ENCODE results near the gene LYL1.

Gene LYL1

GRCh38 chr19:13069415-13070359 lies 33.0 kb downstream of the LYL1 start:
- Histone ChIP-seq H3K27ac (ENCODE audit: insufficient read depth in 1 of 2, low read depth in 1 of 2, low read length in 2 of 2, poor library complexity in 1 of 2, severe bottlenecking in 2 of 2) (peak overlapping the region in 1 of 2 experiments; percentile 74), H3K27me3 (replicated peaks in 2 of 5; ENCODE audit: control insufficient read depth in 4 of 5, insufficient read depth in 5 of 5, low read length in 4 of 5) (no peaks in the 10 kb centered on the region), H3K36me3 (ENCODE audit: control insufficient read depth in 4 of 4, insufficient read depth in 4 of 4, low read length in 3 of 4) (peaks cover 0 to 8% (median 0%) of the 10 kb centered on the region in 4 experiments), H3K4me1 (ENCODE audit: control extremely low read depth in 1 of 4, control insufficient read depth in 4 of 4, insufficient read depth in 4 of 4, low read length in 3 of 4) (peaks cover 0 to 80% (median 49%) of the 10 kb centered on the region in 4 experiments), H3K9me3 (ENCODE audit: control extremely low read depth in 1 of 5, control insufficient read depth in 4 of 5, insufficient read depth in 2 of 5, low read depth in 1 of 5, low read length in 4 of 5) (no peaks in the 10 kb centered on the region), H3K4me3 (ENCODE audit: control insufficient read depth in 1 of 7, extremely low read depth in 1 of 7, insufficient read depth in 4 of 7, low read depth in 2 of 7, low read length in 6 of 7) (peak overlapping the region in 2 of 7 experiments; percentile 20 to 30)
- 34% methylated on average over 16 of the region's 20 CpGs for WGBS (ENCODE audit: insufficient coverage)
- ChIA-PET CTCF (interaction anchor here (0.7 to 8.1 kb wide), 17 partner anchors 8 to 93 kb away, joined by 3 to 72 read pairs (median 6); no protein-coding TSS in a partner anchor), POLR2A (interaction anchor here (0.9 to 1.6 kb wide), 3 partner anchors 9 to 34 kb away, joined by 4 read pairs; no protein-coding TSS in a partner anchor)
- DNase-seq, result peak; percentile 84 to 93 (median 86)

GRCh38 chr19:13068085-13068846 lies 34.4 kb downstream of the LYL1 start:
- peak overlapping the region in 1 of 2 experiments; percentile 74 for H3K27ac ChIP-seq (ENCODE audit: insufficient read depth in 1 of 2, low read depth in 1 of 2, low read length in 2 of 2, poor library complexity in 1 of 2, severe bottlenecking in 2 of 2)
- H3K4me3 ChIP-seq (ENCODE audit: control insufficient read depth in 1 of 7, extremely low read depth in 1 of 7, insufficient read depth in 4 of 7, low read depth in 2 of 7, low read length in 6 of 7), result no peak overlapping the region
- 92% methylated on average over 4 of the region's 6 CpGs for WGBS (ENCODE audit: insufficient coverage)
- no peaks in the 10 kb centered on the region for H3K27me3 ChIP-seq (replicated peaks in 2 of 5; ENCODE audit: control insufficient read depth in 4 of 5, insufficient read depth in 5 of 5, low read length in 4 of 5)
- H3K36me3 ChIP-seq (ENCODE audit: control insufficient read depth in 4 of 4, insufficient read depth in 4 of 4, low read length in 3 of 4), result no peaks in the 10 kb centered on the region
- ChIA-PET POLR2A (interaction anchor here (1.6 kb wide), 1 partner anchor 32 kb away, joined by 4 read pairs; no protein-coding TSS in a partner anchor), CTCF (interaction anchor here (0.7 to 8.1 kb wide), 10 partner anchors 9 to 92 kb away, joined by 3 to 72 read pairs (median 6); no protein-coding TSS in a partner anchor)
- peaks cover 0 to 87% (median 53%) of the 10 kb centered on the region in 4 experiments for H3K4me1 ChIP-seq (ENCODE audit: control extremely low read depth in 1 of 4, control insufficient read depth in 4 of 4, insufficient read depth in 4 of 4, low read length in 3 of 4)
- no peak for DNase-seq
- H3K9me3 ChIP-seq (ENCODE audit: control extremely low read depth in 1 of 5, control insufficient read depth in 4 of 5, insufficient read depth in 2 of 5, low read depth in 1 of 5, low read length in 4 of 5), result no peaks in the 10 kb centered on the region

- Histone ChIP-seq H3K27ac (ENCODE audit: insufficient read depth in 1 of 2, low read depth in 1 of 2, low read length in 2 of 2, poor library complexity in 1 of 2, severe bottlenecking in 2 of 2) (peak overlapping the region in 1 of 2 experiments; percentile 0), H3K27me3 (replicated peaks in 2 of 5; ENCODE audit: control insufficient read depth in 4 of 5, insufficient read depth in 5 of 5, low read length in 4 of 5) (no peaks in the 10 kb centered on the region), H3K9me3 (ENCODE audit: control extremely low read depth in 1 of 5, control insufficient read depth in 4 of 5, insufficient read depth in 2 of 5, low read depth in 1 of 5, low read length in 4 of 5) (no peaks in the 10 kb centered on the region), H3K4me3 (ENCODE audit: control insufficient read depth in 1 of 7, extremely low read depth in 1 of 7, insufficient read depth in 4 of 7, low read depth in 2 of 7, low read length in 6 of 7) (no peak overlapping the region), H3K36me3 (ENCODE audit: control insufficient read depth in 4 of 4, insufficient read depth in 4 of 4, low read length in 3 of 4) (no peaks in the 10 kb centered on the region), H3K4me1 (ENCODE audit: control extremely low read depth in 1 of 4, control insufficient read depth in 4 of 4, insufficient read depth in 4 of 4, low read length in 3 of 4) (peaks cover 0 to 93% (median 55%) of the 10 kb centered on the region in 4 experiments)
- ChIA-PET CTCF (interaction anchor here (0.7 to 8.1 kb wide), 10 partner anchors 8 to 91 kb away, joined by 3 to 72 read pairs (median 3); no protein-coding TSS in a partner anchor), POLR2A (no interaction called here)
- WGBS (ENCODE audit: insufficient coverage), result 99% methylated on average over 8 of the region's 17 CpGs
- no peak for DNase-seq
Measured at GRCh38 chr19:13066933-13067807, 35.5 kb downstream of the LYL1 start.

DNA sequence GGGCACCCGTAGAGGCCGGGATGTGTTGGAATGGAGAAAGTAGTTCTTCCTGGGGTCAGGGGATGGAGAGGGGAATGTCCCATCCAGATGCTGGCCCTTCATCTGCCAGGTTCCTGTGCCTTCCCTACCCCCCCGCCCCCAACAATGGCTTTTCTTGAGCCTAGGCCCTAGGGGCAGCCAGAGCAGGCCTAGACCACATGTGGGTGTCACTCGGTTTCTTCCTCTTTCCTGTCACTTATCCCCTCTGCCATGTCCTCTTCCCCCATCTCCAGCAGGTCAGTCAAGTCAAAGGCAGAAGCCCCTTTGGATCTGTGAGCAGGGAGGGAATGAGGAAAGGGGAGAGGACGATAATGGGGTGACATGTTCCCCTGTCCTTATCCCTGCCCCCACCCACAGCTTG lies 36.4 kb downstream of the LYL1 start:
- no peaks in the 10 kb centered on the region for H3K36me3 ChIP-seq (ENCODE audit: control insufficient read depth in 4 of 4, insufficient read depth in 4 of 4, low read length in 3 of 4)
- CTCF ChIA-PET, result interaction anchor here (0.7 to 8.1 kb wide), 7 partner anchors 7 to 87 kb away, joined by 3 to 72 read pairs (median 3); no protein-coding TSS in a partner anchor
- H3K4me3 ChIP-seq (ENCODE audit: control insufficient read depth in 1 of 7, extremely low read depth in 1 of 7, insufficient read depth in 4 of 7, low read depth in 2 of 7, low read length in 6 of 7), result no peak overlapping the region
- 100% methylated on average over 1 of the region's 5 CpGs for WGBS (ENCODE audit: insufficient coverage)
- POLR2A ChIA-PET, result no interaction called here
- H3K4me1 ChIP-seq (ENCODE audit: control extremely low read depth in 1 of 4, control insufficient read depth in 4 of 4, insufficient read depth in 4 of 4, low read length in 3 of 4), result peaks cover 0 to 93% (median 57%) of the 10 kb centered on the region in 4 experiments
- no peaks in the 10 kb centered on the region for H3K27me3 ChIP-seq (replicated peaks in 2 of 5; ENCODE audit: control insufficient read depth in 4 of 5, insufficient read depth in 5 of 5, low read length in 4 of 5)
- peak overlapping the region in 1 of 2 experiments; percentile 50 for H3K27ac ChIP-seq (ENCODE audit: insufficient read depth in 1 of 2, low read depth in 1 of 2, low read length in 2 of 2, poor library complexity in 1 of 2, severe bottlenecking in 2 of 2)
- H3K9me3 ChIP-seq (ENCODE audit: control extremely low read depth in 1 of 5, control insufficient read depth in 4 of 5, insufficient read depth in 2 of 5, low read depth in 1 of 5, low read length in 4 of 5), result no peaks in the 10 kb centered on the region
- no peak for DNase-seq

- Histone ChIP-seq H3K36me3 (ENCODE audit: control insufficient read depth in 4 of 4, insufficient read depth in 4 of 4, low read length in 3 of 4) (no peaks in the 10 kb centered on the region), H3K27me3 (replicated peaks in 2 of 5; ENCODE audit: control insufficient read depth in 4 of 5, insufficient read depth in 5 of 5, low read length in 4 of 5) (no peaks in the 10 kb centered on the region), H3K9me3 (ENCODE audit: control extremely low read depth in 1 of 5, control insufficient read depth in 4 of 5, insufficient read depth in 2 of 5, low read depth in 1 of 5, low read length in 4 of 5) (no peaks in the 10 kb centered on the region), H3K27ac (ENCODE audit: insufficient read depth in 1 of 2, low read depth in 1 of 2, low read length in 2 of 2, poor library complexity in 1 of 2, severe bottlenecking in 2 of 2) (no peak overlapping the region), H3K4me1 (ENCODE audit: control extremely low read depth in 1 of 4, control insufficient read depth in 4 of 4, insufficient read depth in 4 of 4, low read length in 3 of 4) (peaks cover 0 to 83% (median 55%) of the 10 kb centered on the region in 4 experiments), H3K4me3 (ENCODE audit: control insufficient read depth in 1 of 7, extremely low read depth in 1 of 7, insufficient read depth in 4 of 7, low read depth in 2 of 7, low read length in 6 of 7) (no peak overlapping the region)
- 94% methylated on average over 5 of the region's 6 CpGs for WGBS (ENCODE audit: insufficient coverage)
- ChIA-PET POLR2A (no interaction called here), CTCF (interaction anchor here (0.7 to 18.5 kb wide), 11 partner anchors 9 to 99 kb away, joined by 3 to 253 read pairs (median 4); no protein-coding TSS in a partner anchor)
- DNase-seq, result no peak
Measured at GRCh38 chr19:13064092-13064489, 38.6 kb downstream of the LYL1 start.

GRCh38 chr19:13063461-13064091 lies 39.1 kb downstream of the LYL1 start:
- Histone ChIP-seq H3K4me3 (ENCODE audit: control insufficient read depth in 1 of 7, extremely low read depth in 1 of 7, insufficient read depth in 4 of 7, low read depth in 2 of 7, low read length in 6 of 7) (no peak overlapping the region), H3K27ac (ENCODE audit: insufficient read depth in 1 of 2, low read depth in 1 of 2, low read length in 2 of 2, poor library complexity in 1 of 2, severe bottlenecking in 2 of 2) (no peak overlapping the region), H3K4me1 (ENCODE audit: control extremely low read depth in 1 of 4, control insufficient read depth in 4 of 4, insufficient read depth in 4 of 4, low read length in 3 of 4) (peaks cover 0 to 78% (median 50%) of the 10 kb centered on the region in 4 experiments), H3K36me3 (ENCODE audit: control insufficient read depth in 4 of 4, insufficient read depth in 4 of 4, low read length in 3 of 4) (no peaks in the 10 kb centered on the region), H3K9me3 (ENCODE audit: control extremely low read depth in 1 of 5, control insufficient read depth in 4 of 5, insufficient read depth in 2 of 5, low read depth in 1 of 5, low read length in 4 of 5) (no peaks in the 10 kb centered on the region), H3K27me3 (replicated peaks in 2 of 5; ENCODE audit: control insufficient read depth in 4 of 5, insufficient read depth in 5 of 5, low read length in 4 of 5) (no peaks in the 10 kb centered on the region)
- no peak for DNase-seq
- WGBS (ENCODE audit: insufficient coverage), result 94% methylated on average over 2 of the region's 5 CpGs
- CTCF ChIA-PET, result interaction anchor here (0.7 to 18.5 kb wide), 10 partner anchors 8 to 98 kb away, joined by 3 to 253 read pairs (median 4); no protein-coding TSS in a partner anchor
- POLR2A ChIA-PET, result no interaction called here

All from common myeloid progenitor, CD34-positive (primary cell).